Glutamatergic neuron (in vitro differentiated cells): ENCODE results near the gene PDE1A. TPM values are rescaled to one million over a fixed set of nuclear protein-coding genes. Genes with fewer than 3 reads are reported as not detected.

Experiments
- DNase-seq: peaks from one replicate; pipeline ENCODE4 v3.0.0; 2022
- H3K27ac Mint-ChIP-seq: one replicate; pipeline ENCODE4 v1.8.0; 2020; ENCODE audit warnings: mild to moderate bottlenecking, mixed read lengths, inconsistent platforms; ENCODE audit not compliant: unreplicated experiment
- H3K27me3 Mint-ChIP-seq: one replicate; pipeline ENCODE4 v1.8.0; 2020; ENCODE audit warnings: mild to moderate bottlenecking, moderate library complexity, mixed read lengths, inconsistent platforms; ENCODE audit not compliant: unreplicated experiment
- H3K36me3 Mint-ChIP-seq: one replicate; pipeline ENCODE4 v1.8.0; 2020; ENCODE audit warnings: mild to moderate bottlenecking, mixed read lengths, inconsistent platforms; ENCODE audit not compliant: unreplicated experiment
- H3K4me1 Mint-ChIP-seq: one replicate; pipeline ENCODE4 v1.8.0; 2020; ENCODE audit warnings: mild to moderate bottlenecking, low read depth, mixed read lengths, inconsistent platforms; ENCODE audit not compliant: unreplicated experiment
- H3K4me3 Mint-ChIP-seq: one replicate; pipeline ENCODE4 v1.8.0; 2020; ENCODE audit warnings: mild to moderate bottlenecking, mixed read lengths, inconsistent platforms; ENCODE audit not compliant: unreplicated experiment
- H3K9me3 Mint-ChIP-seq: one replicate; pipeline ENCODE4 v1.8.0; 2020; ENCODE audit warnings: mild to moderate bottlenecking, moderate library complexity, mixed read lengths, inconsistent platforms; ENCODE audit not compliant: unreplicated experiment
- total RNA-seq: library from RNA; stranded (reverse); fragmentation: NEBNext Ultra II Directional; extraction: Animal tissue kit (Norgen Biotek cat#: 25700); gene quantifications from one replicate; pipeline ENCODE4 v1.2.1, GENCODE V29; 2021; ENCODE audit not compliant: unreplicated experiment
- TF ChIP-seq, protein P1 (sequence below): fragments of 200-600 bp; sonication (generic); IDR thresholded peaks from one replicate; pipeline ENCODE4 v1.5.0; 2021; ENCODE audit not compliant: partially characterized antibody, unreplicated experiment

PDE1A gene
- total RNA-seq, 1 donor from 2014 or later, result 4.2 TPM

DNA sequence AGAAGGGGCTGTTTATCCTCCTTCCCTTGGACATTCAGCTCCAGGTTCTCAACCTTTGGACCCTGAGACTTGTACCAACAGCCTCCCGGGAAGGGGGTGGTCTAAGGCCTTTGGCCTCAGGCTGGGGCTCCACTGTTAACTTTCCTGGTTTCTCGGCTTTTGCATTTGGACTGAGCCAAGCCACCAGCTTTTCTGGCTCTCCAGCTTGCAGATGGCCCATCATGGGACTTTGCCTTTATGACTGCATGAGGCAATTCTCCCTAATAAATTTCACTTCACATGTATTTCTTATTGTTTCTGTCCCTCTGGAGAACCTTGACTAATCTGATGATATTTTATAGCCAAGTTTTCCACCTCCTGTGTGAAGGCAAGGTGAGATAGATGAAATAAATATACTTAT, 260.4 kb downstream of the PDE1A start:
- Mint-ChIP-seq H3K36me3 (no peaks in the 10 kb centered on the region), H3K4me3 (no peak overlapping the region), H3K27me3 (peaks cover 2% of the 10 kb centered on the region), H3K9me3 (no peaks in the 10 kb centered on the region), H3K4me1 (peaks cover 6% of the 10 kb centered on the region), H3K27ac (no peak overlapping the region)
- TF ChIP-seq, protein P1, sequence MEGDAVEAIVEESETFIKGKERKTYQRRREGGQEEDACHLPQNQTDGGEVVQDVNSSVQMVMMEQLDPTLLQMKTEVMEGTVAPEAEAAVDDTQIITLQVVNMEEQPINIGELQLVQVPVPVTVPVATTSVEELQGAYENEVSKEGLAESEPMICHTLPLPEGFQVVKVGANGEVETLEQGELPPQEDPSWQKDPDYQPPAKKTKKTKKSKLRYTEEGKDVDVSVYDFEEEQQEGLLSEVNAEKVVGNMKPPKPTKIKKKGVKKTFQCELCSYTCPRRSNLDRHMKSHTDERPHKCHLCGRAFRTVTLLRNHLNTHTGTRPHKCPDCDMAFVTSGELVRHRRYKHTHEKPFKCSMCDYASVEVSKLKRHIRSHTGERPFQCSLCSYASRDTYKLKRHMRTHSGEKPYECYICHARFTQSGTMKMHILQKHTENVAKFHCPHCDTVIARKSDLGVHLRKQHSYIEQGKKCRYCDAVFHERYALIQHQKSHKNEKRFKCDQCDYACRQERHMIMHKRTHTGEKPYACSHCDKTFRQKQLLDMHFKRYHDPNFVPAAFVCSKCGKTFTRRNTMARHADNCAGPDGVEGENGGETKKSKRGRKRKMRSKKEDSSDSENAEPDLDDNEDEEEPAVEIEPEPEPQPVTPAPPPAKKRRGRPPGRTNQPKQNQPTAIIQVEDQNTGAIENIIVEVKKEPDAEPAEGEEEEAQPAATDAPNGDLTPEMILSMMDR, result no peak
- DNase-seq, result no peak

DNA sequence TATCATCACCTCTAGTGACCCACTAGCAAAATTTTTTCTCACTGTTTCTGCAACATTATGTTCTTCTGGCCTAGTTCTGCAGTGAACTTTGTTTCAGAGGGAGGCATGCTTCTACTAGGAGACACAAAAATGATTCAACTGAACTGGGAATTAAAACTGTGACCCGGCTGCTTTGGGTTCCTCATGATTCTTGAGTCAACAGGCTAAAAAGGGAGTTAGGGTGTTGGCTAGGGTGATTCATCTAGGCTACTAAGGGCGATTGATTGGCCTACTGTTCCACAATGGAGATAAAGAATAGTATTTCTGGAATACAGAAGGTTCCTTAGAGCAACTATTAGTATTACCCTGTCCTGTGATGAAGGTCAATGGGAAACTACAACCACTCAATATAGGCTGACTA, 261.6 kb downstream of the PDE1A start:
- Mint-ChIP-seq H3K36me3 (no peaks in the 10 kb centered on the region), H3K27me3 (peaks cover 2% of the 10 kb centered on the region), H3K4me3 (no peak overlapping the region), H3K9me3 (no peaks in the 10 kb centered on the region), H3K27ac (no peak overlapping the region), H3K4me1 (peaks cover 6% of the 10 kb centered on the region)
- DNase-seq, result no peak
- TF ChIP-seq, protein P1, result no peak

DNA sequence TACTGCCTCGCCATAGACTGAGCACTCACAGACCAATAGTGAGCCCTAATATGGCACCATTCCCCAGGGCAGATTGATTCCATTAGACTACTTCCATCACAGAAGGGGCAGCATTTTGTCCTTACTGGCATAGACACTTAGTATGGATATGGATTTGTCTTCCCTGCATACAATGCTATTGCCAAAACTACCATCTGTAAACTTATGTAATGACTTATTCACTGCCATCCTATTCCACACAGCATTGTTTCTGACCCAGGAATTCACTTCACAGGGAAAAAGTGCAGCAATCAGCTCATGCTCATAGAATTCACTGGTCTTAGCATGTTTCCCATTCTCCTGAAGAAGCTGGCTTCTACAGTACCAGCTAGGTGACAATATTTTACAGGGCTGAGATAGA, 262.1 kb downstream of the PDE1A start:
- peaks cover 4% of the 10 kb centered on the region for H3K4me1 Mint-ChIP-seq
- H3K27me3 Mint-ChIP-seq, result peaks cover 1% of the 10 kb centered on the region
- no peak for DNase-seq
- no peak overlapping the region for H3K27ac Mint-ChIP-seq
- no peaks in the 10 kb centered on the region for H3K36me3 Mint-ChIP-seq
- TF ChIP-seq, protein P1, result no peak
- no peaks in the 10 kb centered on the region for H3K9me3 Mint-ChIP-seq
- H3K4me3 Mint-ChIP-seq, result no peak overlapping the region

DNA sequence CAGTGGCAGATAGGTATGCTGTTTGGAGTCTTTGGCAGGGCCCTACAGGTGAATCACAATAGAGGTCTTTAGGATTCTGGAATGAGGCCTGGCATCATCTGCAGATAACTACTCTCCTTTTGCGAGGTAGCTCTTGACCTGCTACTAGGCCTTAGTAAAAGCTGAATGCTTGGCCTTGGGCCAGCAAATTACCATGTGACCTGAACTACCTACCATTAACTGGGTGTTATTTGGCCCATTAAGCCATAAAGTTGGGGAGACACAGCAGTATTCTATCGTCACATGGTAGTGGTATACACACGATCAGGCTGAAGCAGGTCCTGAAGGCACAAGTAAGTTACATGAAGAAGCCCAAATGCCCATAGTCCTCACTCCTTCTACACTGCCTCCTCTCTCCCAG, 263.0 kb downstream of the PDE1A start:
- Mint-ChIP-seq H3K4me1 (no peaks in the 10 kb centered on the region), H3K4me3 (no peak overlapping the region), H3K9me3 (no peaks in the 10 kb centered on the region), H3K27ac (no peak overlapping the region), H3K36me3 (no peaks in the 10 kb centered on the region), H3K27me3 (no peaks in the 10 kb centered on the region)
- TF ChIP-seq, protein P1, result no peak
- no peak for DNase-seq

DNA sequence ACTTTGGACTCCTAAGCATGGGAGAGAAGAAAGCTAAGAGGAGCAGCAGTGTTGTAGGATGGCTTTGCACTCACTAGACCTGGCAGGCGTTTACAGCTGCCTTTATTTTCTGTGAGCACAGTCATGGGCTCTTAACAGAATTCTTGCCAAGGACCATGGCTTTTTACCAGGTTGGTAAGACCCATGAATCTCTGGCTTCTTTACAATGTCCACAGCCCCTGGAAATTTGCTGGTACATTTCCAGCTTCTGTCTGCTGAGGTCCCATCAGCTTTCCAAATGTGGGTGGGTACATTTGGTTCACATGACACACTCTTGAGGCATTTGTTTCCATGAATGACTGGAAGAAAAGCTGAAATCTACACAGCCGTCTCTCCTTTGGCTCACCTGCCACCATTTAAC, 278.5 kb downstream of the PDE1A start:
- H3K4me3 Mint-ChIP-seq, result no peak overlapping the region
- no peak overlapping the region for H3K27ac Mint-ChIP-seq

More for the DNA sequence above, 278.5 kb downstream of the PDE1A start:
- Mint-ChIP-seq H3K4me1 (peaks cover 2% of the 10 kb centered on the region), H3K9me3 (no peaks in the 10 kb centered on the region), H3K27me3 (no peaks in the 10 kb centered on the region), H3K36me3 (no peaks in the 10 kb centered on the region)
- no peak for DNase-seq
- TF ChIP-seq, protein P1, result no peak
